Measurements from ENCODE around the gene GPR27. TPM values are rescaled to one million over a fixed set of nuclear protein-coding genes. Genes with fewer than 3 reads are reported as not detected.

Gene GPR27
- total RNA-seq, 2 experiments from 2014 or later: 1.0 to 1.2 TPM

DNA sequence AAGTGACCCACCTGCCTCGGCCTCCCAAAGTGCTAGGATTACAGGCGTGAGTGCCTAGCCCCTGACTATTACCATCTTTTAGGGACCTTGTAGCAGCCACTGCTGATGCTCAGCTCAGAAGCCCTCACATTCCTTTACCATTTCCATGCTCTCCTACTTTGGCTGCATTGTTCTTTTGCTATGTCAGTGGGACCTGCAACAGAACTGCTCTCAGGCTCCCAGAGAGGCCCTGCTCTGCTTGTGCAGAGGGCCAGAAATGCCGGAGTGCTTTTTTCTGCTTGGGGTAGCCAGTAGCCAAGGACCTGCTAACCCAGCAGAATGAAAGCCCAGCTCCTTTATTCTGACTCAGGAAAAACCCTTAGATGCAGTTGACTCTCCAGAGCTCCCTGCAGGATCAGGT lies 49.6 kb downstream of the GPR27 start:
- H3K4me3 Mint-ChIP-seq: no peak overlapping the region
- ChIA-PET POLR2A (no interaction called here), CTCF (no interaction called here)
- no peak for DNase-seq
- no peaks in the 10 kb centered on the region for H3K36me3 Mint-ChIP-seq (ENCODE audit: low read depth)
- H3K27me3 Mint-ChIP-seq: peaks cover 17% of the 10 kb centered on the region
- no peaks in the 10 kb centered on the region for H3K9me3 Mint-ChIP-seq
- H3K27ac Mint-ChIP-seq: no peak overlapping the region
- no peaks in the 10 kb centered on the region for H3K4me1 Mint-ChIP-seq

DNA sequence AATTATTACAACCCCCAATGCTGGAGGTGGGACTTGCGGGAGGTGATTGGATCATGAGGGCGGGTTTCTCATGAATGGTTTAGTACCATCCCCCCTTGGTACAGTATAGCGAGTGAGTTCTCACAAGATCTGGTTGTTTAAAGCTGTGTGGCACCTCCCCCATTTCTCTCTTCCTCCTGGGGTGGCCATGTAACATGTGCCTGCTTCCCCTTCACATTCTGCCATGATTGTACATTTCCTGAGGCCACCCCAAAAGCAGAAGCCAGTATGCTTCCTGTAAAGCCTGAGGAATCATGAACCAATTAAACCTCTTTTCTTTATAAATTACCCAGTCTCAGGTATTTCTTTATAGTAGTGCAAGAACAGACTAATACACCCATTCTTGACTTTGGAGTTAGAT lies 51.5 kb downstream of the GPR27 start:
- Mint-ChIP-seq H3K36me3 (ENCODE audit: low read depth) (no peaks in the 10 kb centered on the region), H3K4me3 (no peak overlapping the region), H3K27ac (no peak overlapping the region), H3K27me3 (peaks cover 17% of the 10 kb centered on the region), H3K4me1 (no peaks in the 10 kb centered on the region), H3K9me3 (no peaks in the 10 kb centered on the region)
- POLR2A ChIA-PET: no interaction called here
- CTCF ChIA-PET: no interaction called here
- no peak for DNase-seq

DNA sequence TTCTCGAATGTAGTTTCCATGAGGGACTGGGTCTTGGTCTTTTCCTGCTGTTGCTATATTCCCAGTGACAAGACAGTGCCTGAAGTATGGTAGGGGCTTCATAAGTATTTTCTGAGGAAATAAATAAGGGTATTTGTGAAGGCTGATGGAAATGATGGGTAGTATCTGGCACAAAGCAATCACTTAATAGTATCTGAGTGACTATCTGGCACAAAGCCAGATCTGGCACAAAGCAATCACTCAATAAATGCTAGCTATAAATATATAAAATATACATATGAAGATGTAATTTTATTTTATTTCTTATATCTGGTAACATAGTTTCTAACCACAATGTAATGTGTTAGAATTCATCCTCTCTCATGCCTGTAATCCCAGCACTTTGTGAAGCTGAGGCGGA lies 52.0 kb downstream of the GPR27 start:
- no peak for DNase-seq
- Mint-ChIP-seq H3K27me3 (peaks cover 16% of the 10 kb centered on the region), H3K27ac (no peak overlapping the region), H3K4me3 (no peak overlapping the region), H3K9me3 (no peaks in the 10 kb centered on the region), H3K36me3 (ENCODE audit: low read depth) (no peaks in the 10 kb centered on the region), H3K4me1 (no peaks in the 10 kb centered on the region)
- ChIA-PET CTCF (interaction anchor here (0.6 kb wide), 1 partner anchor 997 kb away, joined by 3 read pairs; no protein-coding TSS in a partner anchor), POLR2A (no interaction called here)

Other genes starting within 250 kb of the GPR27 start
- gene FOXP1, start 170.1 kb upstream of the GPR27 start, total RNA-seq: 100 to 1,000 TPM; 116 to 131 TPM
- 10 to 100 TPM; 83.9 to 90.4 TPM for gene EIF4E3, start 28.5 kb upstream of the GPR27 start, total RNA-seq
- gene PROK2, start 31.3 kb downstream of the GPR27 start, total RNA-seq: under 1 TPM; 0.60 to 0.98 TPM